Endothelial cell of umbilical vein (primary cell): Measurements from ENCODE around the gene ATXN1. TPM values are rescaled to one million over a fixed set of nuclear protein-coding genes. Genes with fewer than 3 reads are reported as not detected.
"Not testable (repeated sequence)": the region's sequence is repeated elsewhere in the genome, so short reads cannot be mapped to it uniquely, and the experiment has no call there.

Experiments
- BruUV-seq: library from RNA; stranded (reverse); fragments of 400-500 nt; replicated peaks from 2 replicates; lab custom pipeline; 2021; lab: Mats Ljungman, UMichigan
- CTCF ChIA-PET: fragments of 300-600, 350-600 bp; sonication (Branson Sonifier 250); formaldehyde crosslinking; loops from one replicate; lab custom pipeline; 2021; ENCODE audit warnings: antibody characterized with exemption, inconsistent platforms; lab: Charles Lee
- POLR2A ChIA-PET: fragments of 300-600, 350-600 bp; sonication (Branson Sonifier 250); formaldehyde crosslinking; loops from one replicate; lab custom pipeline; 2021; ENCODE audit warnings: antibody characterized with exemption, inconsistent platforms; lab: Charles Lee
- DNase-seq: peaks from one replicate; pipeline ENCODE4 v3.0.0-alpha.2; 2011; ENCODE audit warnings: low read depth, low spot score
- FAIRE-seq: peaks from 2 replicates; lab custom pipeline; 2011; peaks lifted over from hg19 to GRCh38; lab: Jason Lieb, UNC
- H2AFZ ChIP-seq: 2 replicates; pipeline ENCODE4 v1.6.0; 2012; ENCODE audit warnings: low read depth, low read length, control low read depth, inconsistent platforms
- H3K27ac ChIP-seq: 2 replicates; pipeline ENCODE4 v1.5.1; 2011; ENCODE audit warnings: low read depth, mild to moderate bottlenecking, control low read depth, low read length, moderate library complexity; ENCODE audit not compliant: insufficient read depth
- H3K27me3 ChIP-seq, 2 experiments: 2 replicates each; pipeline versions ENCODE4 v1.6.0 to v1.6.1; 2011; ENCODE audit warnings: low read length in 2 of 2, mixed read lengths in 1 of 2; ENCODE audit not compliant: control insufficient read depth in 2 of 2, insufficient read depth in 2 of 2
- H3K36me3 ChIP-seq, 2 experiments: 2 replicates in 1 of 2; 3 replicates in 1 of 2; pipeline ENCODE4 v1.5.1; 2011; ENCODE audit warnings: low read length in 2 of 2, mild to moderate bottlenecking in 1 of 2, moderate library complexity in 1 of 2; ENCODE audit not compliant: control insufficient read depth in 2 of 2, insufficient read depth in 2 of 2; ENCODE audit errors: extremely low read depth in 1 of 2
- H3K4me1 ChIP-seq: 3 replicates; pipeline ENCODE4 v1.5.1; 2011; ENCODE audit warnings: mild to moderate bottlenecking, low read length; ENCODE audit not compliant: control insufficient read depth, insufficient read depth; ENCODE audit errors: extremely low read depth
- H3K4me2 ChIP-seq: 2 replicates; pipeline ENCODE4 v1.6.1; 2011; ENCODE audit warnings: low read length, control low read depth, mixed read lengths; ENCODE audit not compliant: insufficient read depth
- H3K4me3 ChIP-seq, 3 experiments: fragments of 200-600 bp in 1 of 3; sonication (generic), shearing (Covaris generic) in 1 of 3; replicated peaks in 1 of 3; 2 replicates each; pipeline ENCODE4 v1.5.1; 2011 to 2016; ENCODE audit warnings: control low read depth in 3 of 3, low read length in 3 of 3, mild to moderate bottlenecking in 2 of 3, inconsistent platforms in 1 of 3, low read depth in 1 of 3, moderate library complexity in 1 of 3; ENCODE audit not compliant: insufficient read depth in 1 of 3
- H3K79me2 ChIP-seq: 2 replicates; pipeline ENCODE4 v1.6.0; 2012; ENCODE audit warnings: low read length, inconsistent platforms; ENCODE audit not compliant: control insufficient read depth, insufficient read depth
- H3K9ac ChIP-seq: replicated peaks from 2 replicates; pipeline ENCODE3; 2011; ENCODE audit warnings: low read length, control low read depth; ENCODE audit not compliant: insufficient read depth; ENCODE audit errors: extremely low read depth
- H3K9me1 ChIP-seq: replicated peaks from 3 replicates; pipeline ENCODE4 v1.6.0; 2011; ENCODE audit warnings: mild to moderate bottlenecking, low read length; ENCODE audit not compliant: control insufficient read depth, insufficient read depth; ENCODE audit errors: extremely low read depth
- H3K9me3 ChIP-seq: replicated peaks from 2 replicates; pipeline ENCODE4 v1.5.1; 2012; ENCODE audit warnings: low read length, inconsistent platforms; ENCODE audit not compliant: control insufficient read depth, insufficient read depth
- H4K20me1 ChIP-seq: replicated peaks from 2 replicates; pipeline ENCODE3; 2011; ENCODE audit warnings: mild to moderate bottlenecking, low read length; ENCODE audit not compliant: control insufficient read depth, insufficient read depth; ENCODE audit errors: extremely low read depth
- EZH2 ChIP-seq: IDR thresholded peaks from 2 replicates; pipeline ENCODE4 v1.6.1; 2012; ENCODE audit warnings: borderline replicate concordance, low read depth, mild to moderate bottlenecking, moderate library complexity, low read length, inconsistent platforms; ENCODE audit not compliant: severe bottlenecking
- FOS ChIP-seq: IDR thresholded peaks from 2 replicates; pipeline ENCODE4 v1.6.1; 2011; ENCODE audit warnings: mild to moderate bottlenecking, low read length, moderate library complexity, borderline replicate concordance; ENCODE audit not compliant: insufficient read depth
- JUN ChIP-seq: IDR thresholded peaks from 2 replicates; pipeline ENCODE4 v1.6.1; 2011; ENCODE audit warnings: borderline replicate concordance, low read depth; ENCODE audit not compliant: insufficient read length, insufficient read depth
- POLR2A ChIP-seq: IDR thresholded peaks from 2 replicates; pipeline ENCODE4 v1.6.1; 2012; ENCODE audit warnings: low read depth, mild to moderate bottlenecking, control low read depth, low read length
- dilution Hi-C: fragments of 300-500 bp; cut with MboI; formaldehyde crosslinking; loops from one replicate; pipeline ENCODE4 v1.15.0; 2019; ENCODE audit warnings: low sequenced_read_pairs; ENCODE audit not compliant: extremely low pct_ligation_motif_present
- intact Hi-C: fragments of 100-400 bp; cut with micrococcal nuclease; formaldehyde crosslinking; loops from one replicate; pipeline ENCODE4 v1.10.0; 2022
- polyA plus RNA-seq, 4 experiments: library from polyadenylated mRNA; depleted of rRNA in 3 of 4; stranded (reverse) in 3 of 4; unstranded in 1 of 4; fragments of >200 nt; gene quantifications; 2 replicates each; pipeline versions ENCODE4 v1.2.1 to v1.2.3, GENCODE V29; 2011 to 2012; ENCODE audit warnings: missing spikeins in 1 of 4
- total RNA-seq: library from RNA; stranded (reverse); gene quantifications from 2 replicates; pipeline ENCODE4 v1.2.3, GENCODE V29; 2021

ATXN1 gene
- total and polyA plus RNA-seq, 2 donors (not counting 3 experiments of a cell fraction or from before 2014, with no cell fraction given) = 16.4 to 33.0 TPM

DNA sequence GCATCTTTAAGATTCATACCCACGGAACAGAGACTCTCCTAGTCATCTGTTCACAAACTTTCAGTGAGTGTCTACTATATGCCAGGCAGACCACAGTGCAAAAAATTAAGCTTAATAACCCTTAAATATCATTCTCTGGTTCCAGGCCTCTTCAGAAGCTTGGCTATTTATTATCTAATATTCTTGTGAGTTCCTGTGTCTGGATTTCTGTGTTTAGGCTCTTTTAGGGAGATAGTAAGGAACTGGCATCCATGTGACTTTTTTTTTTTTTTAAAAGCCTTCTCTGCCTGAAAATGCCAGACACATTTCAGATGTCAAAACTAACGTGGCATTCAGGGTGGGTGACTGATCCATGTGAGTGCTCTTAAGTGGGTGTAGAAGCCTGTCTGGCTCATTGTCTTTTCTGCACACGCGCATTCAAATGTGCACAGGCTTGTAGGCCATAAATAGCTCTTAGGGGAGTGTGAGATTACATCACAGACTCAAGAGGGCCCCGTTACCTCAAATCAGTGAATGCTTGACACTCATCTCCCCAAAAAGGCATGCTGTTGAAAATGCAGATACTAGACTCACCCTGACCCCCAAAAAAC is 380.9 kb downstream of the ATXN1 start:
- Histone ChIP-seq H3K9me1 (no peaks in the 10 kb centered on the region), H2AFZ (no peak overlapping the region), H3K9me3 (no peaks in the 10 kb centered on the region), H3K27ac (no peak overlapping the region), H4K20me1 (no peaks in the 10 kb centered on the region), H3K36me3 (no peaks in the 10 kb centered on the region), H3K27me3 (no peaks in the 10 kb centered on the region), H3K79me2 (no peaks in the 10 kb centered on the region), H3K4me2 (no peak overlapping the region), H3K9ac (no peak overlapping the region), H3K4me3 (no peak overlapping the region), H3K4me1 (no peaks in the 10 kb centered on the region)
- intact Hi-C loops (no loop called here), dilution Hi-C loops (no loop called here)
- DNase-seq (no peak), FAIRE-seq (no peak)
- ChIA-PET CTCF (interaction anchor here (0.9 kb wide), 1 partner anchor 591 kb away, joined by 3 read pairs; no protein-coding TSS in a partner anchor), POLR2A (no interaction called here)
- BruUV-seq = no TSS peak
- TF ChIP-seq POLR2A (no peak), EZH2 (no peak), JUN (no peak), FOS (no peak)

DNA sequence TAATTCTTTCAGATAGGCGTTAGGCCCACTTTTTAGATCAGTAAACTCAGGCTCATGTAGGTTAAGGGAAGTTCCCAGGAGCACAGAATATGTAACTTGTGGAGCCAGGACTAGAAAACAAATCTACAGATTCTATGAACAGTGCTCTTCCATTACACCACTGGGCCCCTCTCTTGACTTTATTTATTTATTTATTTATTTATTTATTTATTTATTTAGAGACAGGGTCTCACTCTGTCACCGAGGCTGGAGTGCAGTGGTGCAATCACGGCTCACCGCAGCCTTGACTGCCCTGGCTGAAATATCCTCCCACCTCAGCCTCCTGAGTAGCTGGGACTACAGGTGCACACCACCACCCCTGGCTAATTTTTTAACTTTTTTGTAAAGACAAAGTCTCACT is 382.9 kb downstream of the ATXN1 start:
- H3K27ac ChIP-seq, DNase-seq, H3K4me3 ChIP-seq, H3K79me2 ChIP-seq, CTCF ChIA-PET, FAIRE-seq, H3K9me3 ChIP-seq, H3K9ac ChIP-seq, H2AFZ ChIP-seq, H3K36me3 ChIP-seq, BruUV-seq, dilution Hi-C loops, H3K4me1 ChIP-seq, intact Hi-C loops, POLR2A ChIA-PET, H3K27me3 ChIP-seq, H3K4me2 ChIP-seq, H4K20me1 ChIP-seq, H3K9me1 ChIP-seq: not testable (repeated sequence)
